WTC11 (cell line): Measurements from ENCODE around the gene UTF1. TPM values are rescaled to one million over a fixed set of nuclear protein-coding genes. Genes with fewer than 3 reads are reported as not detected.

Experiments
- ATAC-seq: fragments of 200-7000 bp; cut with Tn5 transposase; 2 replicates; pipeline ENCODE4 v1.10.0; 2021; ENCODE audit warnings: mild to moderate bottlenecking, moderate library complexity
- CTCF ChIA-PET: fragments of 300-600 bp; sonication (Branson Sonifier 250); formaldehyde crosslinking; loops from one replicate; lab custom pipeline; 2021; ENCODE audit warnings: antibody characterized with exemption; lab: Charles Lee
- POLR2A ChIA-PET: fragments of 350-600 bp; sonication (Branson Sonifier 250); formaldehyde crosslinking; loops from one replicate; lab custom pipeline; 2021; ENCODE audit warnings: antibody characterized with exemption; lab: Charles Lee
- DNase-seq: peaks from one replicate; pipeline ENCODE4 v3.0.0; 2021; ENCODE audit warnings: low spot score
- H3K27ac Mint-ChIP-seq: 2 replicates; pipeline ENCODE4 v1.8.0; 2021; ENCODE audit warnings: mixed read lengths
- H3K27me3 Mint-ChIP-seq: 2 replicates; pipeline ENCODE4 v1.8.0; 2021; ENCODE audit warnings: low read depth, mild to moderate bottlenecking, moderate library complexity, mixed read lengths
- H3K36me3 Mint-ChIP-seq: 2 replicates; pipeline ENCODE4 v1.8.0; 2021; ENCODE audit warnings: mixed read lengths
- H3K4me1 Mint-ChIP-seq: 2 replicates; pipeline ENCODE4 v1.8.0; 2022; ENCODE audit warnings: mixed read lengths
- H3K4me3 Mint-ChIP-seq: 2 replicates; pipeline ENCODE4 v1.8.0; 2021; ENCODE audit warnings: mild to moderate bottlenecking, moderate library complexity, mixed read lengths
- H3K9me3 Mint-ChIP-seq: 2 replicates; pipeline ENCODE4 v1.8.0; 2021; ENCODE audit warnings: mixed read lengths
- CREB1 ChIP-seq: sonication (generic); formaldehyde crosslinking; IDR thresholded peaks from 2 replicates; pipeline ENCODE4 v1.8.0; 2023; ENCODE audit warnings: mild to moderate bottlenecking, missing genetic modification reagents
- ELF4 ChIP-seq: sonication (generic); formaldehyde crosslinking; IDR thresholded peaks from 2 replicates; pipeline ENCODE4 v1.8.1; 2022; ENCODE audit warnings: low read depth, mild to moderate bottlenecking, moderate library complexity, missing genetic modification reagents
- EMX1 ChIP-seq: fragments of 250-450 bp; sonication (Bioruptor Pico); IDR thresholded peaks from 2 replicates; pipeline ENCODE4 v1.8.0; 2021; ENCODE audit warnings: mild to moderate bottlenecking
- ESRRA ChIP-seq: sonication (generic); formaldehyde crosslinking; IDR thresholded peaks from 2 replicates; pipeline ENCODE4 v1.8.1; 2022; ENCODE audit warnings: mild to moderate bottlenecking, missing genetic modification reagents, borderline replicate concordance
- FOXJ3 ChIP-seq: sonication (generic); formaldehyde crosslinking; IDR thresholded peaks from 2 replicates; pipeline ENCODE4 v1.9.0; 2021; ENCODE audit warnings: missing genetic modification reagents, mild to moderate bottlenecking, borderline replicate concordance
- FOXK1 ChIP-seq: sonication (generic); formaldehyde crosslinking; IDR thresholded peaks from 2 replicates; pipeline ENCODE4 v1.8.0; 2022; ENCODE audit warnings: mild to moderate bottlenecking, moderate library complexity, missing genetic modification reagents
- GABPB1 ChIP-seq: sonication (generic); formaldehyde crosslinking; IDR thresholded peaks from 2 replicates; pipeline ENCODE4 v1.8.1; 2023; ENCODE audit warnings: mild to moderate bottlenecking, missing genetic modification reagents
- KAT7 ChIP-seq: sonication (generic); formaldehyde crosslinking; IDR thresholded peaks from 2 replicates; pipeline ENCODE4 v1.8.1; 2023; ENCODE audit warnings: missing genetic modification reagents, mild to moderate bottlenecking, borderline replicate concordance
- NR1H2 ChIP-seq: sonication (generic); formaldehyde crosslinking; IDR thresholded peaks from 2 replicates; pipeline ENCODE4 v1.9.0; 2021; ENCODE audit warnings: mild to moderate bottlenecking, moderate library complexity, missing genetic modification reagents
- NR3C1 ChIP-seq: sonication (generic); formaldehyde crosslinking; conservative IDR thresholded peaks from 2 replicates; pipeline ENCODE4 v1.8.1; 2023; ENCODE audit warnings: low read depth, mild to moderate bottlenecking, missing genetic modification reagents
- OVOL2 ChIP-seq: fragments of 250-450 bp; sonication (Bioruptor Pico); IDR thresholded peaks from 2 replicates; pipeline ENCODE4 v1.9.0; 2021; ENCODE audit warnings: mild to moderate bottlenecking, borderline replicate concordance
- PRDM15 ChIP-seq: sonication (generic); formaldehyde crosslinking; IDR thresholded peaks from 2 replicates; pipeline ENCODE4 v1.8.0; 2022; ENCODE audit warnings: missing genetic modification reagents
- SOX15 ChIP-seq: fragments of 250-450 bp; sonication (Bioruptor Pico); IDR thresholded peaks from 2 replicates; pipeline ENCODE4 v1.9.0; 2021; ENCODE audit warnings: mild to moderate bottlenecking
- ZNF219 ChIP-seq: sonication (generic); formaldehyde crosslinking; IDR thresholded peaks from 2 replicates; pipeline ENCODE4 v1.8.0; 2023; ENCODE audit warnings: missing genetic modification reagents, mild to moderate bottlenecking, borderline replicate concordance
- ZNF396 ChIP-seq: fragments of 250-450 bp; sonication (Bioruptor Pico); IDR thresholded peaks from 2 replicates; pipeline ENCODE4 v1.8.0; 2021; ENCODE audit warnings: mild to moderate bottlenecking, moderate library complexity, borderline replicate concordance
- ZNF423 ChIP-seq: fragments of 250-450 bp; sonication (Bioruptor Pico); IDR thresholded peaks from 2 replicates; pipeline ENCODE4 v2.1.2; 2022; ENCODE audit warnings: mild to moderate bottlenecking, moderate library complexity
- total RNA-seq: library from RNA; stranded (reverse); gene quantifications from 3 replicates; pipeline ENCODE4 v1.2.3, GENCODE V29; 2021
- TF ChIP-seq, protein P1 (sequence below): fragments of 250-450 bp; sonication (Bioruptor Pico); conservative IDR thresholded peaks from 2 replicates; pipeline ENCODE4 v1.9.0; 2021; ENCODE audit warnings: mild to moderate bottlenecking
- TF ChIP-seq, protein P2 (sequence below): sonication (generic); formaldehyde crosslinking; IDR thresholded peaks from 2 replicates; pipeline ENCODE4 v1.8.1; 2023; ENCODE audit warnings: mild to moderate bottlenecking, missing genetic modification reagents
- TF ChIP-seq, protein P3 (sequence below): sonication (generic); formaldehyde crosslinking; IDR thresholded peaks from 2 replicates; pipeline ENCODE4 v1.8.1; 2022; ENCODE audit warnings: mild to moderate bottlenecking, missing genetic modification reagents, moderate library complexity, borderline replicate concordance
- TF ChIP-seq, protein P4 (sequence below): sonication (generic); formaldehyde crosslinking; IDR thresholded peaks from 2 replicates; pipeline ENCODE4 v1.8.1; 2023; ENCODE audit warnings: mild to moderate bottlenecking, missing genetic modification reagents, moderate library complexity

UTF1 gene
- total RNA-seq, 1 experiment from 2014 or later, result 196 TPM

- Mint-ChIP-seq H3K9me3 (no peaks in the 10 kb centered on the region), H3K4me3 (no peak overlapping the region), H3K27me3 (no peaks in the 10 kb centered on the region), H3K27ac (no peak overlapping the region), H3K4me1 (peaks cover 6% of the 10 kb centered on the region; the same call in 1 of the 2 replicates), H3K36me3 (peaks cover 2% of the 10 kb centered on the region; the same call in 1 of the 2 replicates)
- CTCF ChIA-PET, result interaction anchor here (0.6 to 2.8 kb wide), 5 partner anchors 10 to 42 kb away, joined by 3 to 11 read pairs (median 9); no protein-coding TSS in a partner anchor
- TF ChIP-seq ZNF423 (CRISPR knock-in tag) (no peak), KAT7 (no peak), FOXK1 (CRISPR knock-in tag) (no peak), ZNF219 (no peak), OVOL2 (CRISPR knock-in tag) (no peak), EMX1 (CRISPR knock-in tag) (no peak), FOXJ3 (CRISPR knock-in tag) (no peak)
- TF ChIP-seq, protein P1, sequence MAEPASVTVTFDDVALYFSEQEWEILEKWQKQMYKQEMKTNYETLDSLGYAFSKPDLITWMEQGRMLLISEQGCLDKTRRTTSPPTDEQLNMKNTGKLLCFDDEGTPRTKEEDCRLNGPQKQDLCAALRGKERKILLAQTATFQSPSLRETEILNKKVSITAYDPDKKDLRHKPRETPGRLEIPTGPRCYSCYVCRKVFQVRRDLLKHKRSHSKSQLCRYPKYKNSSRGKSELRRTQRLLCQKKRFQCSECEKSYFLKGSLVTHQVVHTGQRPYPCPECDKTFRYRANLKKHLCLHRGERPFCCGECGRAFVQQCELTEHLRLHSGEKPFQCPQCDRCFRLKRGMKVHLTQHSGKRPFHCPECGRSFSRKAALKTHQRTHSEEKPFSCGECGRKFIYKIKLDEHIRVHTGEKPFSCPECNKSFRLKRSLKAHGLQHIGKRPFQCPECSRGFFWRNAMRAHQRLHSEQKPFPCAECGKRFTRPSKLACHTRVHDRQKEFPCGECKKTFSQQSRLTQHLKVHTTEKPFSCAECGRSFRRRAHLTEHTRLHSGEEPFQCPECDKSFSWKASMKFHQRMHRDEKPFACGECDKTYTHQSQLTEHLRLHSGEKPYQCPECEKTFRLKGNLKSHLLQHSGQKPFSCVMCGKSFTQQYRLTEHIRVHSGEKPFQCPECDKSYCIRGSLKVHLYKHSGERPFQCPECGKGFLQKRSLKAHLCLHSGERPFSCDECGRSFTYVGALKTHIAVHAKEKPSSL (CRISPR knock-in tag), result no peak
- TF ChIP-seq, protein P2, sequence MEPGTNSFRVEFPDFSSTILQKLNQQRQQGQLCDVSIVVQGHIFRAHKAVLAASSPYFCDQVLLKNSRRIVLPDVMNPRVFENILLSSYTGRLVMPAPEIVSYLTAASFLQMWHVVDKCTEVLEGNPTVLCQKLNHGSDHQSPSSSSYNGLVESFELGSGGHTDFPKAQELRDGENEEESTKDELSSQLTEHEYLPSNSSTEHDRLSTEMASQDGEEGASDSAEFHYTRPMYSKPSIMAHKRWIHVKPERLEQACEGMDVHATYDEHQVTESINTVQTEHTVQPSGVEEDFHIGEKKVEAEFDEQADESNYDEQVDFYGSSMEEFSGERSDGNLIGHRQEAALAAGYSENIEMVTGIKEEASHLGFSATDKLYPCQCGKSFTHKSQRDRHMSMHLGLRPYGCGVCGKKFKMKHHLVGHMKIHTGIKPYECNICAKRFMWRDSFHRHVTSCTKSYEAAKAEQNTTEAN (CRISPR knock-in tag), result no peak
- TF ChIP-seq, protein P3, sequence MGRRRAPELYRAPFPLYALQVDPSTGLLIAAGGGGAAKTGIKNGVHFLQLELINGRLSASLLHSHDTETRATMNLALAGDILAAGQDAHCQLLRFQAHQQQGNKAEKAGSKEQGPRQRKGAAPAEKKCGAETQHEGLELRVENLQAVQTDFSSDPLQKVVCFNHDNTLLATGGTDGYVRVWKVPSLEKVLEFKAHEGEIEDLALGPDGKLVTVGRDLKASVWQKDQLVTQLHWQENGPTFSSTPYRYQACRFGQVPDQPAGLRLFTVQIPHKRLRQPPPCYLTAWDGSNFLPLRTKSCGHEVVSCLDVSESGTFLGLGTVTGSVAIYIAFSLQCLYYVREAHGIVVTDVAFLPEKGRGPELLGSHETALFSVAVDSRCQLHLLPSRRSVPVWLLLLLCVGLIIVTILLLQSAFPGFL (CRISPR knock-in tag), result no peak
- no peak for ATAC-seq
- no peak for DNase-seq
- POLR2A ChIA-PET, result interaction anchor here (0.6 kb wide), 1 partner anchor 13 kb away, joined by 3 read pairs; no protein-coding TSS in a partner anchor
These were observed 47.4 kb downstream of the UTF1 start for GRCh38 chr10:133277277-133277992.

DNA sequence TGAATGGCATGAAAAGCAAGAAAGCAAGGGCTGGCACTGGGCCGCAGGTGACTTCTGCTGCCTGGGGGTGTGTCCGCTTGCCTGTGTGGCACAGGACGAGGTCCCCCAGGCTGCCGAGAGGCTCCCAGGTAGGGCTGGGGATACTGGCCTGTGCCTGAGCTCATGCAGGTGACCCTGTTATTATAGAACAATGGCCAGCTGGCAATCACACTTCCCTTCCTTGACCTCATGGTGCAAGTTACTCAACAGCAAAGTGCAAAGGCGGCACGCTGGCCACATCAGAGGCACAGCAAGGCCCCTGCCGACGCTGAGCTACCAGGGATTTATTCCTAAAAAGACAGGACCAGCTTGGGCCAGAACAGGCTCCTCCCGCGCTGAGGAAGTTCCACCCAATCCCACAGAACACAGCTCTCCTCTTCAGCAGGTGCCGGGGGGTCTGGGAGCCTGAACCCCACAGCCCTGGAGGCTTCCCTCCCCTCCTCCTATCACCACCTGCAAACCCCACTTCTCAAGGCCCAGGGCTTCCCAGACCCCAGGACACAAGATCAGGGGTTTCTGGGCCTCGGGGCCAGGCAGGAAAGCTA, 48.1 kb downstream of the UTF1 start:
- DNase-seq (no peak), ATAC-seq (no peak)
- Mint-ChIP-seq H3K27ac (peak overlapping the region; percentile 57), H3K9me3 (no peaks in the 10 kb centered on the region), H3K27me3 (no peaks in the 10 kb centered on the region), H3K4me3 (no peak overlapping the region), H3K36me3 (peaks cover 2% of the 10 kb centered on the region; the same call in 1 of the 2 replicates), H3K4me1 (peaks cover 6% of the 10 kb centered on the region; the same call in 1 of the 2 replicates)
- CTCF ChIA-PET, result interaction anchor here (0.6 to 2.8 kb wide), 5 partner anchors 11 to 42 kb away, joined by 3 to 11 read pairs (median 8); no protein-coding TSS in a partner anchor
- POLR2A ChIA-PET, result interaction anchor here (0.6 kb wide), 2 partner anchors 14 to 73 kb away, joined by 3 read pairs; no protein-coding TSS in a partner anchor
- TF ChIP-seq, protein P3 (CRISPR knock-in tag), result no peak
- TF ChIP-seq CREB1 (CRISPR knock-in tag) (no peak), ESRRA (CRISPR knock-in tag) (no peak), NR3C1 (no peak), SOX15 (CRISPR knock-in tag) (no peak), NR1H2 (CRISPR knock-in tag) (no peak), PRDM15 (CRISPR knock-in tag) (no peak), ELF4 (no peak), ZNF396 (no peak), GABPB1 (CRISPR knock-in tag) (no peak)
- TF ChIP-seq, protein P4, sequence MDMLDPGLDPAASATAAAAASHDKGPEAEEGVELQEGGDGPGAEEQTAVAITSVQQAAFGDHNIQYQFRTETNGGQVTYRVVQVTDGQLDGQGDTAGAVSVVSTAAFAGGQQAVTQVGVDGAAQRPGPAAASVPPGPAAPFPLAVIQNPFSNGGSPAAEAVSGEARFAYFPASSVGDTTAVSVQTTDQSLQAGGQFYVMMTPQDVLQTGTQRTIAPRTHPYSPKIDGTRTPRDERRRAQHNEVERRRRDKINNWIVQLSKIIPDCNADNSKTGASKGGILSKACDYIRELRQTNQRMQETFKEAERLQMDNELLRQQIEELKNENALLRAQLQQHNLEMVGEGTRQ (CRISPR knock-in tag), result no peak
- TF ChIP-seq, protein P1 (CRISPR knock-in tag), result no peak
